HG03025 (cell line): ENCODE measurements around the gene LRRC4B.
"Not testable (repeated sequence)": the region's sequence is repeated elsewhere in the genome, so short reads cannot be mapped to it uniquely, and the experiment has no call there.

Experiments
- ATAC-seq: cut with Tn5 transposase; IDR thresholded peaks from one replicate; pipeline ENCODE4 v1.9.1; 2021; ENCODE audit warnings: mild to moderate bottlenecking, moderate library complexity; ENCODE audit not compliant: unreplicated experiment, low FRiP score

Gene LRRC4B

DNA sequence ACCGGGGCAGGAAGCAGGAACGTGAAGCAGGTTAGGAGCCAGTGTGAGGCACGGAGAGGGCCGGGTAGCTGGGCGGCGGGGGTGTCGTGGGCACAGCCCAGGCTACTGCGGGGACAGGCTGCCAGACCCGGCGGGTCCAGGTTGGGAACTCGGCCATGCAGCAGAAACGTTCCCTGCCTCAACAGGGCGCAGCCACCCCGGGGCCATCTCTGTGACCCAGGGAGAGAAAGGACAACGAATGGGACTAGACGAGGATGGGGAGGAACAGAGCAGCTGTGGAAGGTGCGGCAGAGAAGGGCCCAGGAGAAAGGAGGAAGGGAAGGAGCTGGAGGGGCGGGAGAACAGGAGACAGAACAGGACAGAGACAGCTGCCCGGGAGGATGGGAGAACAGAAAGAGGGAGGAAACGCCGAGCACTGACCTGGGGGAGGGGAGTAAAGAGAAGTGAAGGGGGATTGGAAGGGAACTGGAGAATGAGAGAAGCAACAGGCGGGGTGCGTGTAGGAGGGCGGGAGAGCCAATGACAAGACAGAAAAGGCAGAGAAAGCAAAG lies 78.7 kb downstream of the LRRC4B start:
- ATAC-seq = no peak

- ATAC-seq = no peak
These were observed 79.6 kb downstream of the LRRC4B start for GRCh38 chr19:50488389-50489194.

- no peak for ATAC-seq
These were observed 81.3 kb downstream of the LRRC4B start for GRCh38 chr19:50486823-50487515.

- ATAC-seq = no peak
These were observed 82.8 kb downstream of the LRRC4B start for GRCh38 chr19:50485284-50485955.

GRCh38 chr19:50482916-50483315 lies 85.3 kb downstream of the LRRC4B start:
- ATAC-seq = no peak

- ATAC-seq = no peak
These were observed 85.9 kb downstream of the LRRC4B start for GRCh38 chr19:50482271-50482855.

GRCh38 chr19:50481351-50482149 lies 86.7 kb downstream of the LRRC4B start:
- no peak for ATAC-seq

DNA sequence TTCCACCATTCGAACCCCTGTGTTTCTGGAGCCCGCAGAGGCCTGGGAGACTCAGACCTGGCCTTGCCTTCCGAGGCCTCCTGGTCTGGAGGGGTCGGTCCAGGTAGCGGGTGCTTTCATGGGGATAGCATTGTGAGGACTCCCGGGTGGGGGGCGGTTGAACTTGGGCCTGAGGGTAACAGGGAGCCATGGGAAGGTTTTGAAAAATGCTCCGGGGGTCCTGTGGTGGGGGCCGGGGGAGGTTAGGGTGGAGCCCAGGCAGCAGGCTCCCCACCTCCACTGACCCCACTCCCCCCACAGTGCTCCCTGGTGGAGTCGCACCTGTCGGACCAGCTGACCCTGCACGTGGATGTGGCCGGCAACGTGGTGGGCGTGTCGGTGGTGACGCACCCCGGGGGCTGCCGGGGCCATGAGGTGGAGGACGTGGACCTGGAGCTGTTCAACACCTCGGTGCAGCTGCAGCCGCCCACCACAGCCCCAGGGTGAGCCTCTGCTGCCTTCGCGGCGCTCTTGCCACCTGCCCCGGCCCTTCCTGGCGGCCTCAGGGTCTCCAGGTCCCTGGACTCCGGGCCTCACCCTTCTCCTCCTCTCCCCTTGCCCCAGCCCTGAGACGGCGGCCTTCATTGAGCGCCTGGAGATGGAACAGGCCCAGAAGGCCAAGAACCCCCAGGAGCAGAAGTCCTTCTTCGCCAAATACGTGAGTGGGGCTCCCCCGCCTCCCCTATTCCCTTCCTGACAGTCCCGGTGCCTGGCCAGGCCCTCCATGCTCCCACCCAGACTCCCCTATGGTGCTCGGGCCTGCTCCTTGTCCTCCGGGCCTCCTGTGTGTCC lies 87.7 kb downstream of the LRRC4B start:
- no peak for ATAC-seq

GRCh38 chr19:50479761-50480251 lies 88.4 kb downstream of the LRRC4B start:
- ATAC-seq = no peak

- ATAC-seq = no peak
These were observed 89.1 kb downstream of the LRRC4B start for GRCh38 chr19:50478901-50479715.

DNA sequence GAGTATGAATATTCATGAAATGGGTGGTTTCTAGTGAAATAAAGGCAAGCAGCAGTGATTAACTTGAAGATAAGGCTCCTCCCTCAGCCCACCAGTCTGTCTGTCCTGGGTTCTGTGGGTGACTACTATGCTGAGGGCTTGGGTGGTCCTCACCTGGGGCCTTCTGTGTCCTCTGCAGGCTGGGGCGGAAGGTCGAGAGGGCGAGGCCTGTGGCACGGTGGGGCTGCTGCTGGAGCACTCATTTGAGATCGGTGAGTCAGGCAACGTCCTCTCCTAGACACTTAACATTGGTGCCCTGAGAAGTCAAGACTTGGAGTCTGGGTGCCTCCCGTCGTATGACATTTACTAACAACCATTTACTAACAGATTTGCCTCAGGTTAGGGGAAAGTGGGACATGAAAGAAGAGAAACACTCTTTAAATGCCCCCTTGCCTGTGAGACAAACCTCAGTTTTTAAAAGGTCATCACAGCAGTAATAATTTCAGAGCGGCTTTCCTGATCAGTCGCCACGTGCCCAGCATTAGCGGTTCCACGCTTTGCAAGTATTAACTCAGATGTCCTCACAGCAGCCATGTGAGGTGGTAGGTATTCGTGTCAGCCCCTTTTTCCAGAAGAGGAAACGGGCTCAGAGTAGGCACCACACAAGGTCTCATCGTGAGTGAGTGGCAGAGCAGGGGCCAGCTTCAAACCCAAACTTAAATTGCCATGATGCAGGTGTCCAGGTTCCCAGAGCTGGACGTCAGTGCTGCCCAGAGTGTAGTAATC lies 90.3 kb downstream of the LRRC4B start:
- ATAC-seq = no peak

GRCh38 chr19:50476907-50477238 lies 91.4 kb downstream of the LRRC4B start:
- ATAC-seq = no peak

- peak; percentile 80 for ATAC-seq
These were observed 91.9 kb downstream of the LRRC4B start, which contains the start of the genes EMC10 and GARIN5A for GRCh38 chr19:50476224-50476906. EMC10 (plus strand) TSS chr19:50476507; CDS start chr19:50476545, 38 bp downstream. GARIN5A (minus strand) TSS chr19:50476848; CDS start chr19:50476388, 460 bp downstream.

GRCh38 chr19:50475736-50476223 lies 92.5 kb downstream of the LRRC4B start:
- ATAC-seq = no peak

DNA sequence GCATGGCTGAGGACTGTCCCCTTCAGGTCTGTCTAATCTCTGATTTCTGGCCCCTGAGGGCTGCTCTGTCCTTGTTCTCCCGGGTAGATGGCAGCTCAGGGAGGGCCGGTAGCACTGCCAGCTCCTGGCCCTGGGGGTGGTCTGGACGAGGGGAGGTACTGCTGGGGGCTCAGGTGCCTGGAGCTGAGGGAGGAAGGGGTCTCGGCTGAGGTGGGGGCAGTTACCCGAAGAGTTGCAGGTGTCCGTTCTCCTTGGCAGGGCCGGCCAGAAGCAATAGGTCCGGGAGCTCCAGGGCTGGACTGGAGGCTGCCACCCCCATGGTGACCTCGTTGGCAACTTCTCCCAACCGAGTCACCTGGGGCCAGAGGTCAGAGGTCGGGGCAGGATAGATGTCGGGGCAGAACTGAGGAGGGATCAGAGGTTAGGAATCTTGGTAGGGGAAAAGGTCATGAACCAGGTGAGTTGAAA lies 93.1 kb downstream of the LRRC4B start:
- no peak for ATAC-seq

DNA sequence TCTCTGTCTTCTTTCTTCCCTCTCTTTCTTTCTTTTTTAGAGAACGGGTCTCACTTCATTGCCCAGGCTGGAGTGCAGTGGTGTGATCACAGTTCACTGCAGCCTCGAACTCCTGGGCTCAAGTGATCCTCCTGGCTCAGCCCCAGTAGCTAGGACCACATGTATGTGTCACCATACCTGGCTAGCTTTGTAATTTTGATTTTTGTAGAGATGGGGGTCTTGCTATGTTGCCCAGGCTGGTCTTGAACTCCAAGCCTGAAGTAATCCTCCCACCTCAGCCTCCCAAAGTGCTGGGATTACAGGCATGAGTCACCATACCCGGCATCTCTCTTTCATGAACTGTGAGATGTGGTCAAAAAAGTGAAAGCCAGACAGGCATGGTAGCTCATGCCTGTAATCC lies 94.9 kb downstream of the LRRC4B start:
- ATAC-seq = not testable (repeated sequence)
